HL-60 (cell line): Measurements from ENCODE around the gene TUBA1A.

Experiments
- POLR2AphosphoS5 ChIP-seq: IDR thresholded peaks from 2 replicates; pipeline ENCODE4 v1.6.1; 2012; ENCODE audit warnings: low read depth
- TF ChIP-seq, protein P1 (sequence below): IDR thresholded peaks from one replicate; pipeline ENCODE4 v1.5.1; 2011; ENCODE audit warnings: low read length, control low read depth, inconsistent platforms; ENCODE audit not compliant: insufficient read depth
- TF ChIP-seq, protein P2 (sequence below): IDR thresholded peaks from 2 replicates; pipeline ENCODE4 v1.6.1; 2012; ENCODE audit warnings: low read depth; ENCODE audit not compliant: insufficient replicate concordance

DNA sequence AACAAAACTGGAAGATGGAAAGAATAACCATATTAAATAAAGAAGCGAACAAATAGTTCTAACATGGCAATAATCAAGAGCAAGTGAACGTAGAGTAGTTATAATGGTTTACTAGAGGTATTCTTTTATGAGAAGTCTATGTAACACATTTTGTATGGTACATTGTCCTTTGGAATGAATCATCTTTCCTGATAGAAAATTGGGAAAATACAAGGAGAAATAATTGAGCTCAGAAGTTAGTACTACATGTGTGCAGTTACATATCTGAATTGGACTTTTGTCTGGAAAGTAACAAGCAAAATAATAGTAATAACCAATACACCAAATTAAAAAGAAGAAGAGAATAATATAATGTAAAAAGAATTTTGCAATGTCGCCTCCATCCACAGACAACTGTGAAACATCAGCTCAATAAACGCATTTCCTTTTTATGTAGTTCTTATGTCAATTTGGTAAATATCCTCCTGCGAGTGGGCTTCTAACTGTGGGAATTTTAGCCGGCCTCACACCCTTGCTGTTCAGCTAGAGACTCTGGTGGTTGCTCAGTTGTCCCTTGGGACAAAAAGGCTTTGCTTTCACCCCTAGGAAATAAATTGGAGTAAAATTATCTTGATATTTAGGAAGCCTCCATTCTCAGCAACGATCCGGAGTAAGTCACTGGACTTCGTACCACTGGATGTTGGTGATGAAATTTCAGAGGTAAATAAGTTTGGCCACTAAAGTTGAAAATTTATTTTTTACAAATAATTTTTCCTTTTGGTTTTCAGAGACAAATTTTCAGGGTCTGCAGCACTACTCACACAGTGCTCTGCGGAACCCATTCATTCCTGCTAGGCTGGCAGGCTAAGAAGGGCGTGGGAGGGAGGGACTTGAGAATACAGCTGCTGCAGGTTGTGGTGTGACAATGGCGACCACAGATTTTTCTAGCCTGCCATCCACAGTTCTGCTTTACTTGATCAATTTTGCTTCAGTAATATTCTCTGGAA lies 1.1 kb upstream of the TUBA1A start:
- TF ChIP-seq, protein P1, sequence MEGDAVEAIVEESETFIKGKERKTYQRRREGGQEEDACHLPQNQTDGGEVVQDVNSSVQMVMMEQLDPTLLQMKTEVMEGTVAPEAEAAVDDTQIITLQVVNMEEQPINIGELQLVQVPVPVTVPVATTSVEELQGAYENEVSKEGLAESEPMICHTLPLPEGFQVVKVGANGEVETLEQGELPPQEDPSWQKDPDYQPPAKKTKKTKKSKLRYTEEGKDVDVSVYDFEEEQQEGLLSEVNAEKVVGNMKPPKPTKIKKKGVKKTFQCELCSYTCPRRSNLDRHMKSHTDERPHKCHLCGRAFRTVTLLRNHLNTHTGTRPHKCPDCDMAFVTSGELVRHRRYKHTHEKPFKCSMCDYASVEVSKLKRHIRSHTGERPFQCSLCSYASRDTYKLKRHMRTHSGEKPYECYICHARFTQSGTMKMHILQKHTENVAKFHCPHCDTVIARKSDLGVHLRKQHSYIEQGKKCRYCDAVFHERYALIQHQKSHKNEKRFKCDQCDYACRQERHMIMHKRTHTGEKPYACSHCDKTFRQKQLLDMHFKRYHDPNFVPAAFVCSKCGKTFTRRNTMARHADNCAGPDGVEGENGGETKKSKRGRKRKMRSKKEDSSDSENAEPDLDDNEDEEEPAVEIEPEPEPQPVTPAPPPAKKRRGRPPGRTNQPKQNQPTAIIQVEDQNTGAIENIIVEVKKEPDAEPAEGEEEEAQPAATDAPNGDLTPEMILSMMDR = no peak
- TF ChIP-seq POLR2AphosphoS5 = no peak
- TF ChIP-seq, protein P2, sequence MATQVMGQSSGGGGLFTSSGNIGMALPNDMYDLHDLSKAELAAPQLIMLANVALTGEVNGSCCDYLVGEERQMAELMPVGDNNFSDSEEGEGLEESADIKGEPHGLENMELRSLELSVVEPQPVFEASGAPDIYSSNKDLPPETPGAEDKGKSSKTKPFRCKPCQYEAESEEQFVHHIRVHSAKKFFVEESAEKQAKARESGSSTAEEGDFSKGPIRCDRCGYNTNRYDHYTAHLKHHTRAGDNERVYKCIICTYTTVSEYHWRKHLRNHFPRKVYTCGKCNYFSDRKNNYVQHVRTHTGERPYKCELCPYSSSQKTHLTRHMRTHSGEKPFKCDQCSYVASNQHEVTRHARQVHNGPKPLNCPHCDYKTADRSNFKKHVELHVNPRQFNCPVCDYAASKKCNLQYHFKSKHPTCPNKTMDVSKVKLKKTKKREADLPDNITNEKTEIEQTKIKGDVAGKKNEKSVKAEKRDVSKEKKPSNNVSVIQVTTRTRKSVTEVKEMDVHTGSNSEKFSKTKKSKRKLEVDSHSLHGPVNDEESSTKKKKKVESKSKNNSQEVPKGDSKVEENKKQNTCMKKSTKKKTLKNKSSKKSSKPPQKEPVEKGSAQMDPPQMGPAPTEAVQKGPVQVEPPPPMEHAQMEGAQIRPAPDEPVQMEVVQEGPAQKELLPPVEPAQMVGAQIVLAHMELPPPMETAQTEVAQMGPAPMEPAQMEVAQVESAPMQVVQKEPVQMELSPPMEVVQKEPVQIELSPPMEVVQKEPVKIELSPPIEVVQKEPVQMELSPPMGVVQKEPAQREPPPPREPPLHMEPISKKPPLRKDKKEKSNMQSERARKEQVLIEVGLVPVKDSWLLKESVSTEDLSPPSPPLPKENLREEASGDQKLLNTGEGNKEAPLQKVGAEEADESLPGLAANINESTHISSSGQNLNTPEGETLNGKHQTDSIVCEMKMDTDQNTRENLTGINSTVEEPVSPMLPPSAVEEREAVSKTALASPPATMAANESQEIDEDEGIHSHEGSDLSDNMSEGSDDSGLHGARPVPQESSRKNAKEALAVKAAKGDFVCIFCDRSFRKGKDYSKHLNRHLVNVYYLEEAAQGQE = no peak
